Measurements from ENCODE around the gene AFAP1.

The AFAP1 gene

DNA sequence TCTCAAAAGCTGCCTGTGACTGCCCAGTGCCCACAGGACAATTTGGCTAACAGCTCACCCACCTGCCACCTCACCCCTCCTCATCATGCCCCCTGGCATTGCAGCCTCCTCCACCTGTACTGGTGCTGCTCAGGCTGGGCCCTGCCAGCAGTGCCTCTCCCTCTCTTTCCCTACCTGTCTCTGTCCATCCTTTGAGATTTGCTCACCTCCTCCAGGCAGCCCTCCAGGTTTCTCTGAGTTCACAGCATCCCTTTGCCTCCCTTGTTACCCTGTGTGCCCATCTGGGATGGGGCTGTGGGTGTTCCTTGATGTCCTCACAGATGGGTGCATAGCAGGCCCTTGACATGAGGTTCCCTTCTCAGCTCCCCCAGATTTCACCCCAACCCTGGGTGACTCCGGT is 224.9 kb downstream of the AFAP1 start:
- DNase-seq (ENCODE audit: low read depth), result no peak

GRCh38 chr4:7714176-7714575 is 225.5 kb downstream of the AFAP1 start:
- no peak for DNase-seq (ENCODE audit: low read depth)

- DNase-seq (ENCODE audit: low read depth), result no peak
These were observed 225.9 kb downstream of the AFAP1 start for GRCh38 chr4:7713757-7714156.

GRCh38 chr4:7712021-7712671 is 227.5 kb downstream of the AFAP1 start:
- no peak for DNase-seq (ENCODE audit: low read depth)

GRCh38 chr4:7711307-7711963 is 228.2 kb downstream of the AFAP1 start:
- no peak for DNase-seq (ENCODE audit: low read depth)

DNA sequence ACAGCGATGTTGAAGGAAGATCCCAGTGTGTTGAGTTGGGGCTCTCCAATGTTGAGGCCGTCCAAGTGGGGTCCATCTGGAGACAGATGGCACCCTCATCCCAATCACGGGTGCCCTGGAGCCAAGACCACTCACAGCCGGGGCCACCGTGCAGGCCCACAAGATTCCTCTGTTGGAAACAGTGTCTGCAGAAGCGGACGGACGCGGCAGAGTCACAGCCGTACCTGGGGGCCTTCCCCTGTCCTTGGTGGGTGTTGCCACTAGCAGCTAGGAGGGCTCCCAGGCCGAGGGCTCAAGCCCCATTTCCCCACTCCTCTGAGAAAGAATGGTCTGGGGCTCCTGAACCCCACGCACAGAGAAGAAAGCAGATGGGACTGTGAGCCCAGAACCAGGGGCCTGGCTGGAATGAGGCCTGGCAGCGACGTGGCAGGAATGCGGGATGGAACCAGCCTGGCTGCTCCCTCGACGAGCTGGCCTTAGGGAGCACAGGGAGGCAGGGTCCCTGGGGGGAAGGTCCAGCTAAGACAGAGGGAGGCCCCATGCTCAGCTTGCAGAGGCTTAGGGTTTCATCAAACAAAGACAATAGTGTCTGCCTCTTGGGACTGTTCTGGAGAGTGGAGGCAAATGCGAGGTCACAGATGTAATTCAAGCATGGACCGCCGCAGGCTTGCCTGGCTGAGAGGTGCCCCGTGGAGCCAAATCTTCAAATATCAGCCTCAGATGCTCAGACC is 228.9 kb downstream of the AFAP1 start:
- no peak for DNase-seq (ENCODE audit: low read depth)

- DNase-seq (ENCODE audit: low read depth), result no peak
These were observed 229.5 kb downstream of the AFAP1 start for GRCh38 chr4:7710126-7710525.

- no peak for DNase-seq (ENCODE audit: low read depth)
These were observed 230.2 kb downstream of the AFAP1 start for GRCh38 chr4:7709431-7709830.

DNA sequence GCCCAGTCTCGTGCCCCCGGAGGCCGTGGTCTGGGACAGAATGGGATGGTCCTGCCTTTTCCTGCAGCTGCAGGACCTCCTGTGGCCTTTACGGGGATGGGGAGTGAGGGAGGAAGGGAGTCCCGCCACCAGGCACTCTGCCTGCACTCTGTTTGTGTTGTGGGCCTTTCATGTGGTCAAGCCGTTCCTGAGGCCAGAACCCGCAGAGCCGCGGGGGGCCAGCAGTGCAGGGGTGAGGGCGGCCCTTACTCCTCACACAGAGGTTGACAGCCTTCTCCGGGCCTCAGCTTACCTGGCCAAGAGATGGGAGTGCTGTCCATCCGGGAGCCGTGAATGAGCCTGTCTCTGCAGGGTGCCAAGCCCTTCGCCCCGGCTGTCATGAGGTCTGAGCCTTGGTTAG is 230.7 kb downstream of the AFAP1 start:
- no peak for DNase-seq (ENCODE audit: low read depth)

Data from stimulated activated CD8-positive, alpha-beta memory T cell treated with anti-CD3 and anti-CD28 coated beads, Interleukin-12 subunit alpha, Interleukin-12 subunit beta, amount 100 ng/mL, for 4 hours (primary cell).